Adrenal gland (tissue), 12 donors: ENCODE data around the gene PRKCH. TPM values are rescaled to one million over a fixed set of nuclear protein-coding genes. Genes with fewer than 3 reads are reported as not detected.

Experiments
- DNase-seq, 7 donors: peaks; one replicate each; pipeline ENCODE4 v3.0.0-alpha.2; 2019 to 2020
- H3K27ac ChIP-seq, 5 donors: fragments of 200-600 bp; sonication (generic) in 4 of 5; 1 replicate in 3 of 5; 2 replicates in 2 of 5; pipeline versions ENCODE4 v1.5.1 to v1.8.0; 2016 to 2020; ENCODE audit warnings: mild to moderate bottlenecking in 1 of 5
- H3K27me3 ChIP-seq: fragments of 200-600 bp; 2 replicates; pipeline ENCODE4 v1.8.0; 2021
- H3K36me3 ChIP-seq, 2 donors: fragments of 200-600 bp; replicated peaks in 1 of 2; 1 replicate in 1 of 2; 2 replicates in 1 of 2; pipeline versions ENCODE4 v1.5.1 to v1.8.0; 2018 to 2022
- H3K4me1 ChIP-seq, 2 donors: fragments of 200-600 bp; replicated peaks in 1 of 2; 1 replicate in 1 of 2; 2 replicates in 1 of 2; pipeline versions ENCODE4 v1.5.1 to v1.8.0; 2018 to 2021
- H3K4me3 ChIP-seq, 4 donors: fragments of 200-600 bp; sonication (generic) in 3 of 4; one replicate each; pipeline ENCODE4 v1.5.1; 2016 to 2018
- H3K9me3 ChIP-seq, 3 donors: fragments of 200-600 bp; sonication (generic) in 1 of 3; replicated peaks in 1 of 3; 1 replicate in 2 of 3; 2 replicates in 1 of 3; pipeline versions ENCODE4 v1.5.1 to v1.8.0; 2016 to 2021
- CTCF ChIP-seq, 6 experiments: fragments of 450-650 bp in 4 of 6; fragments of 200-600 bp in 2 of 6; sonication (generic) in 1 of 6; IDR thresholded peaks; 1 replicate in 5 of 6; 2 replicates in 1 of 6; pipeline versions ENCODE4 v1.5.1 to v1.8.0; 2016 to 2021; ENCODE audit warnings: antibody characterized with exemption in 6 of 6, mild to moderate bottlenecking in 2 of 6, moderate library complexity in 1 of 6
- POLR2A ChIP-seq, 2 donors: fragments of 450-650 bp; IDR thresholded peaks; one replicate each; pipeline ENCODE4 v1.6.1; 2017; ENCODE audit warnings: antibody characterized with exemption in 2 of 2, mild to moderate bottlenecking in 2 of 2, moderate library complexity in 1 of 2
- WGBS, 4 donors: extraction: QIAGEN DNeasy Blood & Tissue Kit in 2 of 4; methylation state at CpG; one replicate each; pipeline versions ENCODE4 v1.1.5 to v1.1.7; 2013 to 2017; 5-methylcytosine and 5-hydroxymethylcytosine counted together
- intact Hi-C, 2 donors: fragments of 100-400 bp; cut with DNase I; formaldehyde crosslinking; loops; one replicate each; pipeline versions ENCODE4 v1.14.1 to v1.15.0; 2022 to 2023
- polyA plus RNA-seq, 3 donors: library from polyadenylated mRNA; stranded (reverse); fragments of 200-250 nt in 2 of 3; fragments of 350-450 nt in 1 of 3; fragmentation: Illumina TruSeq in 1 of 3; extraction: RNeasy Lipid Tissue Mini Kit (QIAGEN cat#74804) in 1 of 3; gene quantifications; one replicate each; pipeline ENCODE4 v1.2.3, GENCODE V29; 2013 to 2014
- total RNA-seq, 9 donors: library from RNA; depleted of rRNA in 4 of 9; stranded (reverse); fragments of >200 nt in 4 of 9; fragments of 120-200 nt in 1 of 9; fragmentation: NEBNext Ultra II Directional in 1 of 9; extraction: Animal tissue kit (Norgen Biotek cat#: 25700) in 1 of 9; gene quantifications; one replicate each; pipeline versions ENCODE4 v1.1.0 to v1.2.4, GENCODE V29; 2013 to 2023
- donor health status: healthy with polysubstance abuse.
- donor health status: Bipolar disorder and iron deficiency.
- donor health status: DM: yes; HTN: yes; CAD: no.
- donor health status: DM: no; HTN: no; CAD: no.
- donor health status: DM: no; HTN: no; CAD: no.
- donor health status: DM: yes; HTN: yes; CAD: no.

Gene PRKCH
- total and polyA plus RNA-seq, 12 donors, result 7.8 to 28.1 (median 17.0) TPM

GRCh38 chr14:61279082-61279481 lies 42.3 kb upstream of the PRKCH start:
- no peak overlapping the region for H3K4me3 ChIP-seq

GRCh38 chr14:61280092-61280525 lies 41.3 kb upstream of the PRKCH start:
- Histone ChIP-seq H3K27me3 (peaks cover 7% of the 10 kb centered on the region), H3K9me3 (no peaks in the 10 kb centered on the region), H3K4me1 (peaks cover 5 to 18% of the 10 kb centered on the region in 2 donors), H3K36me3 (no peaks in the 10 kb centered on the region), H3K4me3 (peak overlapping the region in 2 of 4 donors; percentile 53 to 71), H3K27ac (peak overlapping the region in 4 of 5 donors; percentile 63 to 88 (median 73))
- WGBS, 4 donors, result 5 to 49% (median 13%) methylated on average over 10 to 47 of the region's 47 CpGs
- intact Hi-C loops, result no loop called here
- DNase-seq, result peak in 2 of 7 donors; percentile 23 to 24
- TF ChIP-seq CTCF (IDR thresholded peaks at IDR 0.05) (no peak), POLR2A (IDR thresholded peaks at IDR 0.05) (no peak)

More at GRCh38 chr14:61279082-61279481, 42.3 kb upstream of the PRKCH start:
- H3K9me3 ChIP-seq, result no peaks in the 10 kb centered on the region
- WGBS, 4 donors, result 72 to 82% (median 78%) methylated on average over 5 of the region's 5 CpGs
- H3K27ac ChIP-seq, result no peak overlapping the region
- H3K27me3 ChIP-seq, result peaks cover 7% of the 10 kb centered on the region
- peaks cover 5 to 16% of the 10 kb centered on the region in 2 donors for H3K4me1 ChIP-seq
- no peak for TF ChIP-seq POLR2A (IDR thresholded peaks at IDR 0.05)
- no peak for TF ChIP-seq CTCF (IDR thresholded peaks at IDR 0.05)
- H3K36me3 ChIP-seq, result no peaks in the 10 kb centered on the region
- intact Hi-C loops, result no loop called here
- DNase-seq, result no peak

- DNase-seq, result peak; percentile 53 to 71 (median 63)
- Histone ChIP-seq H3K27ac (peak overlapping the region in 4 of 5 donors; percentile 63 to 88 (median 73)), H3K9me3 (no peaks in the 10 kb centered on the region), H3K36me3 (no peaks in the 10 kb centered on the region), H3K4me1 (peaks cover 6 to 24% of the 10 kb centered on the region in 2 donors), H3K27me3 (peaks cover 7% of the 10 kb centered on the region), H3K4me3 (peak overlapping the region in 3 of 4 donors; percentile 48 to 71 (median 53))
- intact Hi-C loops, result no loop called here
- WGBS, 4 donors, result 0 to 7% (median 0%) methylated on average over 12 to 81 of the region's 81 CpGs
- TF ChIP-seq CTCF (IDR thresholded peaks at IDR 0.05) (peak in 5 of 6 experiments; percentile 20 to 44 (median 39)), POLR2A (IDR thresholded peaks at IDR 0.05) (peak in 1 of 2 donors; percentile 67)
These were observed 40.7 kb upstream of the PRKCH start for GRCh38 chr14:61280526-61281185.

- 23 to 35% (median 29%) methylated on average over 26 to 43 of the region's 43 CpGs for WGBS, 4 donors
- Histone ChIP-seq H3K4me3 (peak within 1 kb of the TSS in 3 of 4 donors; percentile 48 to 71 (median 53)), H3K27ac (peak within 1 kb of the TSS in 4 of 5 donors; percentile 63 to 88 (median 73)), H3K27me3 (peaks cover 7% of the 10 kb centered on the region), H3K4me1 (peaks cover 13 to 30% of the 10 kb centered on the region in 2 donors), H3K36me3 (no peaks in the 10 kb centered on the region), H3K9me3 (no peaks in the 10 kb centered on the region)
- peak in 2 of 7 donors; percentile 22 to 23 for DNase-seq
- intact Hi-C loops, result no loop called here
- TF ChIP-seq POLR2A (IDR thresholded peaks at IDR 0.05), result no peak
- TF ChIP-seq CTCF (IDR thresholded peaks at IDR 0.05), result no peak
These were observed 40.0 kb upstream of the PRKCH start, which contains the start of gene TMEM30B for GRCh38 chr14:61281186-61281947. Gene TMEM30B, minus strand, starts transcription at chr14:61281338. Its CDS starts 191 bp downstream, at chr14:61281147.
